H9 (cell line): ENCODE measurements around the gene GIT2. TPM values are rescaled to one million over a fixed set of nuclear protein-coding genes. Genes with fewer than 3 reads are reported as not detected.

Experiments
- DNase-seq: peaks from one replicate; pipeline ENCODE4 v3.0.0-alpha.2; 2017
- H2AFZ ChIP-seq: one replicate; pipeline ENCODE4 v1.6.1; 2013; ENCODE audit warnings: mild to moderate bottlenecking, low read length, control low read depth, moderate library complexity
- H2AK5ac ChIP-seq: 2 replicates; pipeline ENCODE4 v1.6.1; 2013; ENCODE audit warnings: low read length, control low read depth, mixed read lengths; ENCODE audit not compliant: insufficient read length
- H2BK120ac ChIP-seq: one replicate; pipeline ENCODE4 v1.6.1; 2013; ENCODE audit warnings: low read depth, mild to moderate bottlenecking, low read length, control low read depth, inconsistent platforms; ENCODE audit not compliant: poor library complexity, severe bottlenecking
- H2BK12ac ChIP-seq: 2 replicates; pipeline ENCODE4 v1.6.1; 2013; ENCODE audit warnings: low read length, control low read depth, mixed read lengths, low read depth; ENCODE audit not compliant: insufficient read length
- H2BK15ac ChIP-seq: 2 replicates; pipeline ENCODE4 v1.6.1; 2013; ENCODE audit warnings: low read depth, low read length, control low read depth
- H2BK20ac ChIP-seq: one replicate; pipeline ENCODE4 v1.6.1; 2013; ENCODE audit warnings: low read depth, mild to moderate bottlenecking, low read length, control low read depth, inconsistent platforms; ENCODE audit not compliant: poor library complexity, severe bottlenecking
- H2BK5ac ChIP-seq: 2 replicates; pipeline ENCODE4 v1.6.1; 2013; ENCODE audit warnings: low read length, control low read depth, mixed read lengths; ENCODE audit not compliant: insufficient read length
- H3K14ac ChIP-seq: 2 replicates; pipeline ENCODE4 v1.6.1; 2013; ENCODE audit warnings: low read length, control low read depth; ENCODE audit not compliant: insufficient read depth
- H3K18ac ChIP-seq: 2 replicates; pipeline ENCODE4 v1.6.1; 2013; ENCODE audit warnings: low read depth, mild to moderate bottlenecking, mixed read lengths, low read length, control low read depth; ENCODE audit not compliant: insufficient read length
- H3K23ac ChIP-seq: 2 replicates; pipeline ENCODE4 v1.6.1; 2013; ENCODE audit warnings: low read length, control low read depth, mixed read lengths, low read depth; ENCODE audit not compliant: insufficient read length
- H3K23me2 ChIP-seq: 2 replicates; pipeline ENCODE4 v1.6.1; 2013; ENCODE audit warnings: low read depth, mild to moderate bottlenecking, mixed read lengths, low read length, control low read depth; ENCODE audit not compliant: insufficient read length, poor library complexity, severe bottlenecking
- H3K27ac ChIP-seq: 2 replicates; pipeline ENCODE4 v1.5.1; 2013; ENCODE audit warnings: low read length, control low read depth, mixed read lengths, low read depth; ENCODE audit not compliant: insufficient read length
- H3K27me3 ChIP-seq: 2 replicates; pipeline ENCODE4 v1.6.1; 2013; ENCODE audit warnings: low read length, control low read depth, inconsistent platforms; ENCODE audit not compliant: insufficient read depth
- H3K4ac ChIP-seq: 2 replicates; pipeline ENCODE4 v1.6.1; 2013; ENCODE audit warnings: low read depth, mild to moderate bottlenecking, control low read depth, inconsistent platforms, low read length, moderate library complexity
- H3K4me1 ChIP-seq: 2 replicates; pipeline ENCODE4 v1.6.1; 2013; ENCODE audit warnings: low read length, control low read depth, inconsistent platforms; ENCODE audit not compliant: insufficient read depth
- H3K4me2 ChIP-seq: 2 replicates; pipeline ENCODE4 v1.6.1; 2013; ENCODE audit warnings: low read length, control low read depth, mixed read lengths; ENCODE audit not compliant: insufficient read length, insufficient read depth
- H3K56ac ChIP-seq: 2 replicates; pipeline ENCODE4 v1.6.1; 2013; ENCODE audit warnings: low read depth, mild to moderate bottlenecking, mixed read lengths, low read length, control low read depth; ENCODE audit not compliant: insufficient read length
- H3K79me1 ChIP-seq: 2 replicates; pipeline ENCODE4 v1.6.1; 2013; ENCODE audit warnings: low read depth, mild to moderate bottlenecking, moderate library complexity, low read length, control low read depth, inconsistent platforms; ENCODE audit not compliant: insufficient read depth, poor library complexity, severe bottlenecking
- H3K79me2 ChIP-seq: 2 replicates; pipeline ENCODE4 v1.6.1; 2013; ENCODE audit warnings: low read length, control low read depth, inconsistent platforms; ENCODE audit not compliant: insufficient read depth
- H3K9ac ChIP-seq: 2 replicates; pipeline ENCODE4 v1.6.1; 2013; ENCODE audit warnings: low read length, control low read depth, mixed read lengths; ENCODE audit not compliant: insufficient read length; ENCODE audit errors: extremely low read depth
- H3K9me3 ChIP-seq: one replicate; pipeline ENCODE4 v1.6.1; 2013; ENCODE audit warnings: low read depth, low read length, inconsistent platforms; ENCODE audit not compliant: control insufficient read depth
- H3T11ph ChIP-seq: one replicate; pipeline ENCODE4 v1.6.1; 2013; ENCODE audit warnings: mild to moderate bottlenecking, low read length, control low read depth, inconsistent platforms
- H4K20me1 ChIP-seq: one replicate; pipeline ENCODE4 v1.6.1; 2013; ENCODE audit not compliant: control insufficient read depth, insufficient read length, insufficient read depth
- H4K5ac ChIP-seq: 2 replicates; pipeline ENCODE4 v1.6.1; 2013; ENCODE audit warnings: low read depth, mild to moderate bottlenecking, mixed read lengths, low read length, control low read depth; ENCODE audit not compliant: insufficient read length
- H4K8ac ChIP-seq: replicated peaks from 2 replicates; pipeline ENCODE4 v1.6.1; 2013; ENCODE audit warnings: low read length, control low read depth, mixed read lengths, low read depth; ENCODE audit not compliant: insufficient read length
- H4K91ac ChIP-seq: 2 replicates; pipeline ENCODE4 v1.6.1; 2013; ENCODE audit warnings: low read depth, mild to moderate bottlenecking, moderate library complexity, mixed read lengths, low read length, control low read depth; ENCODE audit not compliant: insufficient read length
- H3K27ac Mint-ChIP-seq, 3 experiments: 2 replicates in 2 of 3; 3 replicates in 1 of 3; pipeline ENCODE4 v1.8.0; 2020 to 2021; ENCODE audit warnings: mixed read lengths in 3 of 3, mild to moderate bottlenecking in 1 of 3, moderate library complexity in 1 of 3
- H3K27me3 Mint-ChIP-seq: 2 replicates; pipeline ENCODE4 v1.8.0; 2021; ENCODE audit warnings: low read depth, mild to moderate bottlenecking, moderate library complexity, mixed read lengths
- H3K36me3 Mint-ChIP-seq, 3 experiments: 2 replicates in 2 of 3; 3 replicates in 1 of 3; pipeline ENCODE4 v1.8.0; 2020 to 2021; ENCODE audit warnings: low read depth in 3 of 3, mixed read lengths in 3 of 3; ENCODE audit not compliant: insufficient read depth in 1 of 3
- H3K4me1 Mint-ChIP-seq, 2 experiments: 2 replicates each; pipeline ENCODE4 v1.8.0; 2020; ENCODE audit warnings: mixed read lengths in 2 of 2
- H3K4me3 Mint-ChIP-seq, 2 experiments: 2 replicates in 1 of 2; 3 replicates in 1 of 2; pipeline ENCODE4 v1.8.0; 2020 to 2021; ENCODE audit warnings: mild to moderate bottlenecking in 2 of 2, mixed read lengths in 2 of 2, moderate library complexity in 1 of 2
- H3K9me3 Mint-ChIP-seq, 2 experiments: 2 replicates in 1 of 2; 3 replicates in 1 of 2; pipeline ENCODE4 v1.8.0; 2020; ENCODE audit warnings: mild to moderate bottlenecking in 2 of 2, mixed read lengths in 2 of 2, moderate library complexity in 1 of 2
- CTCF ChIP-seq: fragments of 200-600 bp; sonication (generic); conservative IDR thresholded peaks from 3 replicates; pipeline ENCODE4 v1.8.0; 2021; ENCODE audit warnings: antibody characterized with exemption, mild to moderate bottlenecking
- WGBS: extraction: QIAGEN DNeasy Blood & Tissue Kit; methylation state at CpG from one replicate; pipeline ENCODE4 v1.1.7; 2013; ENCODE audit warnings: missing lambda C conversion rate, low lambda C conversion rate, mixed read lengths; ENCODE audit not compliant: insufficient read length; ENCODE audit errors: extremely low coverage; 5-methylcytosine and 5-hydroxymethylcytosine counted together
- total RNA-seq: library from RNA; stranded (reverse); gene quantifications from 2 replicates; pipeline ENCODE4 v1.2.1, GENCODE V29; 2021

Gene GIT2
- total RNA-seq, 1 experiment from 2014 or later, result 27.0 TPM

GRCh38 chr12:109989380-109989779, 6.8 kb downstream of the GIT2 start:
- H3K4me1 Mint-ChIP-seq, result peaks cover under 1 to 2% of the 10 kb centered on the region in 2 experiments; a peak in 2 of 4 replicates
- Histone ChIP-seq H3K9me3 (no peaks in the 10 kb centered on the region), H4K20me1 (no peaks in the 10 kb centered on the region), H3K18ac (no peak overlapping the region), H3K56ac (no peak overlapping the region), H3K4me2 (no peak overlapping the region), H4K8ac (no peak overlapping the region), H3K23ac (no peak overlapping the region), H2AFZ (no peak overlapping the region), H3K27me3 (no peaks in the 10 kb centered on the region), H3K14ac (no peak overlapping the region), H2BK120ac (no peak overlapping the region), H2BK20ac (no peak overlapping the region), H3K79me1 (no peaks in the 10 kb centered on the region), H4K5ac (no peak overlapping the region), H3T11ph (no peak overlapping the region), H3K23me2 (no peaks in the 10 kb centered on the region), H2AK5ac (no peak overlapping the region), H3K4me1 (no peaks in the 10 kb centered on the region), H4K91ac (no peak overlapping the region), H2BK5ac (no peak overlapping the region), H3K9ac (no peak overlapping the region), H3K79me2 (no peaks in the 10 kb centered on the region), H2BK12ac (no peak overlapping the region), H3K4ac (no peak overlapping the region), H3K27ac (no peak overlapping the region), H2BK15ac (no peak overlapping the region)
- H3K27ac Mint-ChIP-seq, result no peak overlapping the region
- no peak for TF ChIP-seq CTCF
- H3K27me3 Mint-ChIP-seq, result no peaks in the 10 kb centered on the region
- DNase-seq, result no peak
- H3K4me3 Mint-ChIP-seq, result no peak overlapping the region
- peaks cover 13 to 42% (median 20%) of the 10 kb centered on the region in 3 experiments for H3K36me3 Mint-ChIP-seq
- H3K9me3 Mint-ChIP-seq, result no peaks in the 10 kb centered on the region
- WGBS, result no CpG with 5 or more reads among the region's 5 CpGs
